Ovary (tissue), 9 donors: Measurements from ENCODE around the gene RUNX2. TPM values are rescaled to one million over a fixed set of nuclear protein-coding genes. Genes with fewer than 3 reads are reported as not detected.

Experiments
- DNase-seq, 5 donors: peaks; one replicate each; pipeline ENCODE4 v3.0.0-alpha.2; 2019 to 2020
- H3K27ac ChIP-seq, 2 donors: fragments of 200-600 bp; one replicate each; pipeline versions ENCODE4 v1.5.1 to v1.8.0; 2019 to 2022
- H3K27me3 ChIP-seq: fragments of 200-600 bp; one replicate; pipeline ENCODE4 v1.8.0; 2022
- H3K36me3 ChIP-seq: fragments of 200-600 bp; sonication (generic); one replicate; pipeline ENCODE4 v1.5.1; 2019
- H3K4me1 ChIP-seq: one replicate; pipeline ENCODE4 v1.8.1; 2013; ENCODE audit warnings: mild to moderate bottlenecking, moderate library complexity; ENCODE audit not compliant: insufficient read depth
- H3K4me3 ChIP-seq: fragments of 200-600 bp; sonication (generic); one replicate; pipeline ENCODE4 v1.5.1; 2017
- H3K9me3 ChIP-seq, 2 donors: fragments of 200-600 bp in 1 of 2; sonication (generic) in 1 of 2; one replicate each; pipeline versions ENCODE4 v1.5.1 to v1.8.1; 2013 to 2019; ENCODE audit warnings: mild to moderate bottlenecking in 1 of 2, moderate library complexity in 1 of 2
- EP300 ChIP-seq: sonication (generic); formaldehyde crosslinking; IDR thresholded peaks from one replicate; pipeline ENCODE4 v1.6.1; 2017; ENCODE audit warnings: antibody characterized with exemption
- POLR2A ChIP-seq: fragments of 450-650 bp; IDR thresholded peaks from one replicate; pipeline ENCODE4 v1.6.1; 2017; ENCODE audit warnings: antibody characterized with exemption, mild to moderate bottlenecking, moderate library complexity
- WGBS, 3 donors: extraction: QIAGEN DNeasy Blood & Tissue Kit in 1 of 3; methylation state at CpG; one replicate each; pipeline versions ENCODE4 v1.1.5 to v1.1.7; 2013 to 2017; 5-methylcytosine and 5-hydroxymethylcytosine counted together
- intact Hi-C, 4 donors: fragments of 100-400 bp; cut with DNase I; formaldehyde crosslinking; loops; one replicate each; pipeline versions ENCODE4 v1.11.0 to v1.15.1; 2022 to 2023
- polyA plus RNA-seq, 2 donors: library from polyadenylated mRNA; stranded (reverse); fragments of 200-250 nt in 1 of 2; fragments of 350-450 nt in 1 of 2; fragmentation: Illumina TruSeq in 1 of 2; extraction: RNeasy Lipid Tissue Mini Kit (QIAGEN cat#74804) in 1 of 2; gene quantifications; one replicate each; pipeline ENCODE4 v1.2.3, GENCODE V29; 2013 to 2014
- total RNA-seq, 7 donors: library from RNA; depleted of rRNA in 2 of 7; stranded (reverse); fragments of >200 nt in 2 of 7; fragmentation: NEBNext Ultra II Directional in 3 of 7; extraction: Animal tissue kit (Norgen Biotek cat#: 25700) in 3 of 7; gene quantifications; one replicate each; pipeline versions ENCODE4 v1.1.0 to v1.2.4, GENCODE V29; 2016 to 2023
- TF ChIP-seq, protein P1 (sequence below), 3 donors: fragments of 450-650 bp in 2 of 3; fragments of 200-600 bp in 1 of 3; IDR thresholded peaks; one replicate each; pipeline versions ENCODE4 v1.5.1 to v1.8.0; 2016 to 2022; ENCODE audit warnings: antibody characterized with exemption in 3 of 3, mild to moderate bottlenecking in 1 of 3
- donor health status: DM: no; HTN: no; CAD: no; lungs with moderate emphysema.
- donor health status: DM: no; HTN: no; CAD: no.
- donor health status: Bipolar disorder and iron deficiency.
- donor health status: DM: yes; HTN: yes; CAD: no.
- donor health status: DM: no; HTN: no; CAD: no.
- donor health status: DM: yes; HTN: yes; CAD: no.

Gene RUNX2
- total and polyA plus RNA-seq, 9 donors, result 1.1 to 25.2 (median 3.3) TPM

DNA sequence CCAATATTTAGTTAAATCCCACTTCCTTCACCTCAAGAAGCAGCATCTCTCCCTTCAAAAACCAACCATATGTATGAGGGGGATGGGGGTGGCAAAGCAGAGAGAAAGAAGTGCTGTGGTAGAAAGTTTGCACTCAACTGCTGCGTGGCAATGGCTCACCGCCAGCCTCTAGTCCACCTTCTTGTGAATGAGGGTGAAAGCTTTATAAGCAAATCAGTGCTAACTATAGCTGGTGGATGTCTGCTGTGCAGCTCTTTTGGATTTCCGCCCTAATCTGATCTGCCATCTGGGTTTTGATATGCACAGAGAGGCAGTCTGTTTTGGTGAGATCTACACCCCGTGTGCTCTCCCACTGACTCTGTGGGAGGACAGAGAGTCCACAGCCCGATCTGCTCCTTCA lies 330.8 kb downstream of the RUNX2 start:
- Histone ChIP-seq H3K36me3 (no peaks in the 10 kb centered on the region), H3K27ac (no peak overlapping the region), H3K27me3 (no peaks in the 10 kb centered on the region), H3K4me1 (peaks cover 2% of the 10 kb centered on the region), H3K4me3 (no peak overlapping the region), H3K9me3 (no peaks in the 10 kb centered on the region)
- TF ChIP-seq, protein P1, sequence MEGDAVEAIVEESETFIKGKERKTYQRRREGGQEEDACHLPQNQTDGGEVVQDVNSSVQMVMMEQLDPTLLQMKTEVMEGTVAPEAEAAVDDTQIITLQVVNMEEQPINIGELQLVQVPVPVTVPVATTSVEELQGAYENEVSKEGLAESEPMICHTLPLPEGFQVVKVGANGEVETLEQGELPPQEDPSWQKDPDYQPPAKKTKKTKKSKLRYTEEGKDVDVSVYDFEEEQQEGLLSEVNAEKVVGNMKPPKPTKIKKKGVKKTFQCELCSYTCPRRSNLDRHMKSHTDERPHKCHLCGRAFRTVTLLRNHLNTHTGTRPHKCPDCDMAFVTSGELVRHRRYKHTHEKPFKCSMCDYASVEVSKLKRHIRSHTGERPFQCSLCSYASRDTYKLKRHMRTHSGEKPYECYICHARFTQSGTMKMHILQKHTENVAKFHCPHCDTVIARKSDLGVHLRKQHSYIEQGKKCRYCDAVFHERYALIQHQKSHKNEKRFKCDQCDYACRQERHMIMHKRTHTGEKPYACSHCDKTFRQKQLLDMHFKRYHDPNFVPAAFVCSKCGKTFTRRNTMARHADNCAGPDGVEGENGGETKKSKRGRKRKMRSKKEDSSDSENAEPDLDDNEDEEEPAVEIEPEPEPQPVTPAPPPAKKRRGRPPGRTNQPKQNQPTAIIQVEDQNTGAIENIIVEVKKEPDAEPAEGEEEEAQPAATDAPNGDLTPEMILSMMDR (IDR thresholded peaks at IDR 0.05), result no peak
- TF ChIP-seq EP300 (no peak), POLR2A (no peak)
- intact Hi-C loops, result no loop called here
- no peak for DNase-seq
- 72 to 79% (median 74%) methylated on average over 5 of the region's 5 CpGs for WGBS, 3 donors

DNA sequence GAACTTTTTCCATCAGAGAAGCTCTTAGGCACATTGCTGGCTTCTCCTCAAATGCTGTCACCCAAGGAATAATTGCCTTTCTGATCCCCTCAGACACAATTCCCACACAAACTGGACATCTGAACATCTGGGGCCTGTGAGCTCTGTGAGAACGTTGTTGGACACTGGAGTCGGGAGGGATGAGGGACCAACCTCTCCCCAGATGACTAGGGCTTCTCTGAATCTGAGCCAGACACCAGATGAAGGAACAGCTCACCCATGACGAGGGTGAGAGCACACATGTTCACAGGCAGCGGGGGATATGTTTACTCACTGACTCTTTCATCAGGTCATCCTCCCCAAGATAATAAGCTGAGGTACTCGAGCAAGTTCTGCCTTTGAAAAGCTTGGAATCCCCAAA lies 333.5 kb downstream of the RUNX2 start:
- Histone ChIP-seq H3K27me3 (no peaks in the 10 kb centered on the region), H3K36me3 (no peaks in the 10 kb centered on the region), H3K27ac (no peak overlapping the region), H3K4me1 (peaks cover 2% of the 10 kb centered on the region), H3K4me3 (no peak overlapping the region), H3K9me3 (no peaks in the 10 kb centered on the region)
- intact Hi-C loops, result no loop called here
- TF ChIP-seq EP300 (no peak), POLR2A (no peak)
- TF ChIP-seq, protein P1 (IDR thresholded peaks at IDR 0.05), result no peak
- DNase-seq, result no peak
- WGBS, 3 donors, result 86 to 87% (median 86%) methylated on average over 5 of the region's 5 CpGs

DNA sequence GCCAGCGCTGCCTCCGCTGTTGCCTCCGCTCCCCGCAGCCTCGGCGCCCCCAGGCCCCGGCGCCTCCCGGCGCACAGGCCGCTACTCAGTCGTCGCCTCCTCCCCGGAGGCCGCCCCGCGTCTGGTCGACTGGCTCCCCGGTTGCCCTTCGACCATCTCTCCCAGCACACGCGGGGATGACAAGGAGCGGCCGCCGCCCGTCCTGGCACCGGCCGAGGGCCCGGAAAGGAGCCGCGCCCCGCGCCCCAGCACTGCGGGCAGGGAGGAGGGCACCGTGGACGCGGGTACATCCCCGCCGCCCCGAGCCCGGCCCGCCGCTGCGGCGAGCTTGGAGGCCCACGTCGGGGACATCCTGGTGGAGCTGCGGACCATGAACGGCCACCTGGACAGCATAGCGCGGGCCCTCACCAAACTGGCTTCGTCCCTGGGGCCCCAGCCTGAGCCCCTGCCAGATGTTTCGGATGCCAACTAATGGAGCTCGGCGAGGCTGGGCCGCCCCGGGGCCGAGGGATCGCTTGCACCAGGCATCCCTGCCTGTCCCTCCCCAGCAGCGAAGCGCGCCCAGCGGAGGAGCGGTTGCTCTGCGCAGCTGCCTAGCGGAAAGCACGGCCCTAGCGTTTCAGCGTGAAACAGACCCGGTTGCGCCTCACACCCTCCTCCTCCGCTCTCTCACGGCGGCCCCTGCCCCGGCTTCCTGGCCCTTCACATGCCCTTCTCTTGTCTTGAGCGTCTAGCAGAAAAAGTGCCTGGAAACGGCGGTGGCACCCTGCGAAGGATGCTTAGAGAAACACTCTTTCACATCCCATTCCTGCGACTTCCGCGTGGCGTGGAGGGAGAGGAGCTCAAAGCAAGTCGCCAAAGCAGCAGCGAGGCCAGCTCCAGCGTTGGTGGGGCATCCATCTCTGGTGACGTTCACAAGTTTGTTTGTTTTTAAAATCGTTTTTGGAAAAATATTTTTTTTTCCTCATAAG lies 335.4 kb downstream of the RUNX2 start:
- intact Hi-C loops, result no loop called here
- H3K4me3 ChIP-seq, result no peak overlapping the region
- TF ChIP-seq EP300 (no peak), POLR2A (no peak)
- TF ChIP-seq, protein P1 (IDR thresholded peaks at IDR 0.05), result no peak
- DNase-seq, result peak in 4 of 5 donors; percentile 16 to 58 (median 30)
- WGBS, 3 donors, result 10 to 15% (median 12%) methylated on average over 51 to 88 of the region's 88 CpGs
- no peaks in the 10 kb centered on the region for H3K36me3 ChIP-seq
- no peaks in the 10 kb centered on the region for H3K9me3 ChIP-seq
- no peak overlapping the region for H3K27ac ChIP-seq
- no peaks in the 10 kb centered on the region for H3K27me3 ChIP-seq
- peaks cover 2% of the 10 kb centered on the region for H3K4me1 ChIP-seq

DNA sequence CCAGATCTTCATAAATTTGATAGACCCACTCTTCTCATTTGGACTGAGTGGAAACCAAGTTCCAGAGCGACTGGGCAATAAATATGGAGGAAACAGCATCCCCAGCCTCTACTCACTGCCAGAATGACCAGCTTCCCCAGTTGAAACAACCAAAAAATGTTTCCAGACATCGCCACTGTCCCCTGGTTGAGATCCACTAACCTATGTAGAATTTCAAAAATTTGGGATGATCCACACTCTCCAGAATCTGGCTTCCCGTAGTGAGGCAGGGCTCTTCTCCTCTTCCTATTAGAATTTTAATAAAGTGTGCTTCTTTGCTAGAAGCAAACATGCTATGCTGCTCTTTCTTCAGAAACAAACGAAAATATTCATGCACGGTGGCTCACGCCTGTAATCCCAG lies 336.6 kb downstream of the RUNX2 start:
- TF ChIP-seq EP300 (no peak), POLR2A (no peak)
- TF ChIP-seq, protein P1 (IDR thresholded peaks at IDR 0.05), result no peak
- Histone ChIP-seq H3K27me3 (no peaks in the 10 kb centered on the region), H3K4me3 (no peak overlapping the region), H3K4me1 (peaks cover 2% of the 10 kb centered on the region), H3K36me3 (no peaks in the 10 kb centered on the region), H3K9me3 (no peaks in the 10 kb centered on the region), H3K27ac (no peak overlapping the region)
- 96 to 98% (median 97%) methylated on average over 6 of the region's 6 CpGs for WGBS, 3 donors
- intact Hi-C loops, result no loop called here
- no peak for DNase-seq
